ENCODE results near the gene ARHGEF4.

ARHGEF4 gene

DNA sequence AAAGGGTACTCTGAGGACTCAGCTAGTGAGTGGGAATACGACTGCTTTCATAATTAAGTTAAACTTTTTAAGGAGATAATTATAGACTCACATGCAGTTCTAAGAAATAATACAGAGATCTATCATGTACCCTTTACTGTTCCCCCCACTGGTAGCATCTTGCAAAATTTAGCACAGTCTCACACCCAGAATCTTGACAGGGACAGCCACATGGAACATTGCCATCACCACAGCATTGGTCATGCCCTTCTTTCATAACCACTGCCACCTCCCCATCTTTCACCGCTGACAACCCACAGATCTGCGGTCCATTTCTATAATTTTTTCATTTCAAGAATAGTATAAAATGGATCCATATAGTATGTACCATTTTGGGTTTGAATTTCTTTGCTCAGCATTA is 37.8 kb downstream of the ARHGEF4 start:
- TF ChIP-seq FOXP2 (optimal IDR thresholded peaks at IDR 0.05; ENCODE audit: control extremely low read depth, extremely low read length, insufficient read depth) (no peak), POLR2AphosphoS5 (IDR thresholded peaks at IDR 0.05; ENCODE audit: borderline replicate concordance, low read depth, low read length) (no peak), EZH2 (IDR thresholded peaks at IDR 0.05) (no peak)

DNA sequence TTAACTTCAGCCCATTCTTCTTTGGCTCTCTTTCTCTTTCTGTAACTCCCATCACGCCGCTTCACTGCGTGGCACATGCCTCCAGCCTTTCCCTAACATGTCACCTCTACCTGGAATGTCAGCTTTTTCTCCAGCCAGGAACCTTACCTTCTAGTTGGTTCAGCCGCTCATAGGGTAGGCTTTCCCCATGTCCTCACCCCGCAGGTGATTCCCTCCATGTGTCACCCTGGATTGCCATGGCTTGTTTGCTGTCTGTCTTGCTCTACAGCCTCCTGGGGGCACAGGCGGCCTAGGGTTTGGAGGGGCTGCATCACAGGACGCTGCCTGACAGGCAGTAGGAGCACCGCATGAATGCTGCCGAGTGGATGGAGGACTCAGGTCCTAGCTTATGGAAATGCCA is 39.2 kb downstream of the ARHGEF4 start:
- no peak for DNase-seq (ENCODE audit: low read depth, low spot score)
- TF ChIP-seq EZH2 (IDR thresholded peaks at IDR 0.05) (no peak), POLR2AphosphoS5 (IDR thresholded peaks at IDR 0.05; ENCODE audit: borderline replicate concordance, low read depth, low read length) (no peak), FOXP2 (optimal IDR thresholded peaks at IDR 0.05; ENCODE audit: control extremely low read depth, extremely low read length, insufficient read depth) (no peak)
- Histone ChIP-seq H3K9me3 (ENCODE audit: low read depth, low read length) (no peaks in the 10 kb centered on the region), H3K9ac (ENCODE audit: insufficient read length) (no peak overlapping the region), H3K4me3 (no peak overlapping the region), H3K27ac (no peak overlapping the region), H3K36me3 (ENCODE audit: insufficient read depth, low read length) (no peaks in the 10 kb centered on the region)

More for the DNA sequence above, 37.8 kb downstream of the ARHGEF4 start:
- H3K4me3 ChIP-seq: no peak overlapping the region
- DNase-seq (ENCODE audit: low read depth, low spot score): no peak
- no peaks in the 10 kb centered on the region for H3K9me3 ChIP-seq (ENCODE audit: low read depth, low read length)
- H3K9ac ChIP-seq (ENCODE audit: insufficient read length): no peak overlapping the region
- H3K36me3 ChIP-seq (ENCODE audit: insufficient read depth, low read length): no peaks in the 10 kb centered on the region
- H3K27ac ChIP-seq: no peak overlapping the region

DNA sequence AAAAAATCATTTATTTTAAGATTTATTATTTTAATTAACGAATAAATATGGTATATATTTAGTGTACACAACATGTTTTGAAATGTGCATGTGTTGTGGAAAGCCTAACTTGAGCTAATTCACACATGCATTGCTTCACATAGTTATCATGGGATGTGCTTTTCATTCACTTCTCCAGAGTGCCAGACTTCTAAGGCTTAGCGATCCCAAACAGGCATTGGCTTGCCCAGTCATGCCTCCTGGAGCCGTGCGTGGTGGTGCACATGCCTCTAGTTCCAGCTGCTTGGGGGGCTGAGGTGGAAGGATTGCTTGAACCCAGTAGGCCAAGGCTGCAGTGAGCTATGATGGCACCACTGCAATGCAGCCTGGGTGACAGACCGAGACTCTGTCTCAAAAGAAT is 40.5 kb downstream of the ARHGEF4 start:
- Histone ChIP-seq H3K4me3 (no peak overlapping the region), H3K9me3 (ENCODE audit: low read depth, low read length) (no peaks in the 10 kb centered on the region), H3K9ac (ENCODE audit: insufficient read length) (no peak overlapping the region), H3K36me3 (ENCODE audit: insufficient read depth, low read length) (no peaks in the 10 kb centered on the region), H3K27ac (no peak overlapping the region)
- no peak for TF ChIP-seq POLR2AphosphoS5 (IDR thresholded peaks at IDR 0.05; ENCODE audit: borderline replicate concordance, low read depth, low read length)
- TF ChIP-seq EZH2 (IDR thresholded peaks at IDR 0.05): no peak
- no peak for TF ChIP-seq FOXP2 (optimal IDR thresholded peaks at IDR 0.05; ENCODE audit: control extremely low read depth, extremely low read length, insufficient read depth)
- DNase-seq (ENCODE audit: low read depth, low spot score): no peak

DNA sequence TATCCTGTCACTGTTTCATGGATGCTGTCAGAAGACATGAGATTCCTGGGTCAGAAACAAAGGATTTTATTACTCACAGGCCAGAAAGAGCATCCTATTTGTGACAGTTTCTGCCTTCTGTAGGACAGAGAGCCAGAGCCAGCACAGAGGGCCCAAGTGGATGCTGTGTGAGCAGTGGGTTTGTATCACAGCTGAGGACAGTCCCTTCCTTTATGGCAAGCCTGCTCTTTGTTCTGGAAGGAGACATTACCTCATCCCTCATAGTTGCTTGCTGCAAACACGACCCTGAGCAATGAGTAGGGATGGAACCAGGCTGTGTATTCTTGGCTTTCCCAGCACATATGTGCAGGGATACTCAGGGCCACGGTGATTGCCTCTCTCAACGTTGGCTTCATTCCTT is 41.6 kb downstream of the ARHGEF4 start:
- Histone ChIP-seq H3K9ac (ENCODE audit: insufficient read length) (no peak overlapping the region), H3K4me3 (no peak overlapping the region), H3K27ac (no peak overlapping the region), H3K36me3 (ENCODE audit: insufficient read depth, low read length) (no peaks in the 10 kb centered on the region), H3K9me3 (ENCODE audit: low read depth, low read length) (no peaks in the 10 kb centered on the region)
- DNase-seq (ENCODE audit: low read depth, low spot score): no peak
- TF ChIP-seq POLR2AphosphoS5 (IDR thresholded peaks at IDR 0.05; ENCODE audit: borderline replicate concordance, low read depth, low read length) (no peak), EZH2 (IDR thresholded peaks at IDR 0.05) (no peak), FOXP2 (optimal IDR thresholded peaks at IDR 0.05; ENCODE audit: control extremely low read depth, extremely low read length, insufficient read depth) (no peak)

DNA sequence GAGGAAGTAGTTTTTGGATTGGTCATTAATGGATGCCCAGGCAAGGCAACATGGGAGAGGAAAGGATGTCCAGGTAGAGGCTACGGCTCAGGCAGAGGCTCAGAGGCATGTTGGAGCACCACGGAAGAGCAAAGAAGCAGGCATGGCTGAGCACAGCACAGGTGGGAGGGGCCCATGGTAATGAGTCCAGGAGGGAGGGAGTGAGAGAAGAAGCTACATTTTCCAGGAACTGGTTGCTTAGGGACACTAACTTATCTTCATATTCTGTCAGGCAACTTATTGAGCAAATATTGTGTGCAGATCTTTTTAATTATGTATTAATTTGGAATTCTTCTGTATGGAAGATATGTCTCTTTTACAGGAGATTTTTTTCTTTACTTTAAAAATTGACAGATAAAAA is 42.2 kb downstream of the ARHGEF4 start:
- no peak overlapping the region for H3K4me3 ChIP-seq
- H3K9ac ChIP-seq (ENCODE audit: insufficient read length): no peak overlapping the region
- TF ChIP-seq POLR2AphosphoS5 (IDR thresholded peaks at IDR 0.05; ENCODE audit: borderline replicate concordance, low read depth, low read length) (no peak), EZH2 (IDR thresholded peaks at IDR 0.05) (no peak), FOXP2 (optimal IDR thresholded peaks at IDR 0.05; ENCODE audit: control extremely low read depth, extremely low read length, insufficient read depth) (no peak)
- no peak for DNase-seq (ENCODE audit: low read depth, low spot score)
- H3K27ac ChIP-seq: no peak overlapping the region
- no peaks in the 10 kb centered on the region for H3K36me3 ChIP-seq (ENCODE audit: insufficient read depth, low read length)
- no peaks in the 10 kb centered on the region for H3K9me3 ChIP-seq (ENCODE audit: low read depth, low read length)

DNA sequence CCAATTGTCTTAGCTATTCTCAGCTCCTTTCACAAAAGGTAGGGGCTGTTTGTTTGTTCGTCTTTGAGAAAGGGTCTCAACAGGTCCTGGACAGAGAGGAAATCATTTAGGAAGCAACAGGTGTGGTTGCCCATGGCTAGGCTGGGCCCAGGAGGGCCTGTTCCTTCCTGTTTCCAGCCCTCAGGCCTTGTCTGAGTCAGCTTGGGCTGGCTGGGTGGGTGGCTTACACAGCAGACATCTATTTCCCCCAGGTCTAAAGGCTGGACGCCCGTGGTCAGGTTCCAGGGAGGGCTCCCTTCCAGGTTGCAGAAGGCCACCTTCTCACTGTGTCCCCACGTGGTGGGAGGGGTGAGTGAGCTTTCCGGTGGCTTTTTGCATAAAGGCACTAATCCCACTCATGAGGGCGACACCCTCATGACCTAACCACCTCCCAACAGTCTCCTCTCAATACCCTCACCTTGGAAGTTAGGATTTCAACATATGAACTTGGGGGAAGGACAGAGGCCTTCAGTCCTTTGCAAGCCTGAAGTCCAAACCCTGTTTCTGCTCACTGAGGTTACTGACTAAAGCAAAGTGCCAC is 45.5 kb downstream of the ARHGEF4 start:
- Histone ChIP-seq H3K36me3 (ENCODE audit: insufficient read depth, low read length) (no peaks in the 10 kb centered on the region), H3K9ac (ENCODE audit: insufficient read length) (no peak overlapping the region), H3K9me3 (ENCODE audit: low read depth, low read length) (no peaks in the 10 kb centered on the region), H3K27ac (no peak overlapping the region), H3K4me3 (no peak overlapping the region)
- TF ChIP-seq FOXP2 (optimal IDR thresholded peaks at IDR 0.05; ENCODE audit: control extremely low read depth, extremely low read length, insufficient read depth): no peak
- no peak for TF ChIP-seq POLR2AphosphoS5 (IDR thresholded peaks at IDR 0.05; ENCODE audit: borderline replicate concordance, low read depth, low read length)
- TF ChIP-seq EZH2 (IDR thresholded peaks at IDR 0.05): no peak
- DNase-seq (ENCODE audit: low read depth, low spot score): no peak

DNA sequence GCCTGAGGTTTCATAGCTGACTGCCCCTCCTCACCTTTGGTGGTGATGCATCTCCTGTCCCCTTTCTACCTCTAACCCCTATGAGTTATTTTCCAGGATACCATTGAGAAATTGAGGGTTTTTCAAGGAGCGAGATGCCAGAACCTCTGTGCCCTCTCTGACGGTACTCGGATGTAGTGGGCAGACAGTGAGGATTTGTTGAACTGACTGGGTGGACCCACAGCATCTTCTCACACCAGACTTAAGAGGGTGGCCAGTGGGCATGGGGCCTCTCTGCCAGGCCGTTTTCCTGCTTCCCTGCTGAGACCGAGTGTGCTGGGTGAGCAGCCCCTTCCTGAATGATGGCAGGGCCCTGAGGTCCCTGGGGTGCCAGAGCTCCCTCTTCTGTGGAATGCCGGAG is 46.3 kb downstream of the ARHGEF4 start:
- no peak overlapping the region for H3K27ac ChIP-seq
- no peaks in the 10 kb centered on the region for H3K9me3 ChIP-seq (ENCODE audit: low read depth, low read length)
- H3K4me3 ChIP-seq: no peak overlapping the region
- DNase-seq (ENCODE audit: low read depth, low spot score): no peak
- H3K36me3 ChIP-seq (ENCODE audit: insufficient read depth, low read length): no peaks in the 10 kb centered on the region
- H3K9ac ChIP-seq (ENCODE audit: insufficient read length): no peak overlapping the region
- TF ChIP-seq POLR2AphosphoS5 (IDR thresholded peaks at IDR 0.05; ENCODE audit: borderline replicate concordance, low read depth, low read length) (no peak), EZH2 (IDR thresholded peaks at IDR 0.05) (no peak), FOXP2 (optimal IDR thresholded peaks at IDR 0.05; ENCODE audit: control extremely low read depth, extremely low read length, insufficient read depth) (no peak)

DNA sequence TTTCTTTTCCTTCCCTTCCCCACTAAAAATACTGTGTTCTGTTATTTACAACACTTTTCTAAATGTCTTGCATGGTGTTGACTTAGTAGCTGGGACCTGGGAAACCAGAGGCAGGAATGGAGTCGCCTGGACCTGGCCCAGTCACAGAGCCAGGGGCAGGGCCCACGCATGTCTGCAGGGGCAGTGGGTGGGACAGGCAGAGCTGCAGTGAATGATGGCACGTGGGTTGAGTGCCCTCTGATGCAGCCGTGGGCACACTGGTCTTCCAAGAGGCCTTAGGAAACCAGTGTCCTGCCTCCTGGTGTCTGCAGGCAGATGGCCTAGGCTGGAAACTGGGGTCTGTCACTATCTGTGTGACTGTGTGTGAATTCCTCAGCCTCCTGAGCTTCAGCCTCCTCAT is 46.8 kb downstream of the ARHGEF4 start:
- no peak for DNase-seq (ENCODE audit: low read depth, low spot score)
- Histone ChIP-seq H3K4me3 (no peak overlapping the region), H3K9me3 (ENCODE audit: low read depth, low read length) (no peaks in the 10 kb centered on the region), H3K27ac (no peak overlapping the region), H3K36me3 (ENCODE audit: insufficient read depth, low read length) (no peaks in the 10 kb centered on the region), H3K9ac (ENCODE audit: insufficient read length) (no peak overlapping the region)
- no peak for TF ChIP-seq POLR2AphosphoS5 (IDR thresholded peaks at IDR 0.05; ENCODE audit: borderline replicate concordance, low read depth, low read length)
- TF ChIP-seq EZH2 (IDR thresholded peaks at IDR 0.05): no peak
- no peak for TF ChIP-seq FOXP2 (optimal IDR thresholded peaks at IDR 0.05; ENCODE audit: control extremely low read depth, extremely low read length, insufficient read depth)

DNA sequence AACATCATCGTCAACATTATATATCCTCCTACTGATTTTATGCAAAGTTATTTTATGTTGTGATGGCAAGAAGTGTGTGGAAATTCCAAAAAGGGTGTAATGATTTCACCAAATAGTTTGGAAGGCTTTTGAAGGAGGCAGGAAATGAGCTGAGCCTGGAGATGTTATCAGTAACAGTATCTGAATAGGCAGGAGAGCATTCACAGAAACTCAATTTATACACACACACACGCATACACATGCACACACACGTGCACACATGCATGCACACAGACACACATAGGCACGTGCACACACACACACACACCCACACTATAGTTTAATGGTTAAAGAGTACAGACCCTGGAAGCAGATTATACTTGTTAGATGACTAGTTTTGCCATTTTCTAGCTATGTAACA is 47.3 kb downstream of the ARHGEF4 start:
- Histone ChIP-seq H3K4me3 (no peak overlapping the region), H3K9me3 (ENCODE audit: low read depth, low read length) (no peaks in the 10 kb centered on the region), H3K27ac (no peak overlapping the region), H3K9ac (ENCODE audit: insufficient read length) (no peak overlapping the region), H3K36me3 (ENCODE audit: insufficient read depth, low read length) (no peaks in the 10 kb centered on the region)
- TF ChIP-seq EZH2 (IDR thresholded peaks at IDR 0.05) (no peak), FOXP2 (optimal IDR thresholded peaks at IDR 0.05; ENCODE audit: control extremely low read depth, extremely low read length, insufficient read depth) (no peak), POLR2AphosphoS5 (IDR thresholded peaks at IDR 0.05; ENCODE audit: borderline replicate concordance, low read depth, low read length) (no peak)
- DNase-seq (ENCODE audit: low read depth, low spot score): peak; percentile 12

Data from SK-N-MC (cell line).